SKM-1 treated with dmso at 0.1 percent for 144 hours (cell line): ENCODE results near the gene NCCRP1.
"Not testable (repeated sequence)": the region's sequence is repeated elsewhere in the genome, so short reads cannot be mapped to it uniquely, and the experiment has no call there.

Experiments used
- DNase-seq: peaks from one replicate; lab custom pipeline; 2025; ENCODE audit not compliant: unreplicated experiment; lab: John Stamatoyannopoulos, UW

The NCCRP1 gene

DNA sequence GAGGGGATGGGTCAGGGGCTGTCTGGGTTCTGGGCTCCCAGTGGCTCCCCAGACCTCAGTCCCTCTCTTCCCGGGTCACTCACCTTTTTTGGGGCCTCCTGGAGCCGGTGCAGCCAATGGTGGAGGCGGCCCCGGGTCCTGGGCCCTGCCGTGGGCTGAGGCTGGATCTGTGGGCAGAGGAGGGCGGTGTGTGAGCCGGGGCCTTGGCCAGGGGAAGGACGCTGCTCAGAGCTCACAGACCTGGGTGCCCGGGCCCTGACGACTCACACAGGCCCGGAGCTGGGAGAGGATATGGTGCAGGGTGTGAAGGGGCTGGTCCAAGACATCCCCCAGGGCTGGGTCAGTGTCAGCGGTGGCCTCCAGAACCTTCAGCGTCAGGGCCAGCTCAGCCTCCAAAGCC, 47.0 kb downstream of the NCCRP1 start:
- DNase-seq, result not testable (repeated sequence)

GRCh38 chr19:39244410-39245100, 47.8 kb downstream of the NCCRP1 start, which contains the start of gene IFNL3:
Gene IFNL3 (minus strand): TSS chr19:39245006. CDS start chr19:39244967, 39 bp downstream.
- DNase-seq, result not testable (repeated sequence)

GRCh38 chr19:39245166-39245565, 48.4 kb downstream of the NCCRP1 start:
- not testable (repeated sequence) for DNase-seq

DNA sequence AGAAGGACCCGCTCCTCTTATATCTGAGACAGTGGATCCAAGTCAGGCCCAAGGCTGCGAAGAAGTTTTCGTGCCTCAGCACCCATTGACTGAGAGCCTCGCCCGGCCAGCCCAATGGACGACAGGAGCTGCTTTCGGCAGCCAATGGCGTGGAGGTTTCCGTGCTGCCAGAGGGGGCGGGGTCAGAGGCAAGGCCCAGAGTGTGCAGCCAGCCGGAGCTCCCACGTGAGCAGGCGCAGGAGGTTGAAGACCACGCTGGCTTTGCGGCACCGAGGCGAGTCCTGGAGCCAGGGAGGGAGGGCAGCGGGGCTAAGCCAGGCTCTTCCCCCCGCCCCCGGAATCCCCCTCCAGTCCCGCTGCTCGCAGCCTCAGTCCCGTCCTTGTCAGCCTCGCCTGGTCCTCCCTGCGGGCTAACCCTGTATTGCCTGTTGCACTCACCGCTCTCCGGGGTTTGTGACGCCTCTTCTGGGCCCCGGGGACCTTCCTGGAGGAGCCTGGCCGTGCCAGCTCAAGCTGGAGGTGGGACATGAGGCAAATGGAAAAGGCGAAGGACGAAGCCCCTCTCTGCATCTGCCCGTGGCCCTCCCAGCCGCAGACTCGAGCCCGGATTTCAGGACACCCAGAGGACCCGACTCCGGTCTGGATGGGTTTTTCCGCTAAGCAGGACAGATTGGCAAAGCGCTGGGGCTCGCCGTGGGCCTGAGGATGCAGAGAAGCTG, 50.3 kb downstream of the NCCRP1 start:
- no peak for DNase-seq

- DNase-seq, result no peak
Measured at GRCh38 chr19:39247701-39248664, 51.2 kb downstream of the NCCRP1 start.

- no peak for DNase-seq
Measured at GRCh38 chr19:39248806-39249205, 52.0 kb downstream of the NCCRP1 start, which contains the start of gene IFNL4. Gene IFNL4 (minus strand): TSS chr19:39248856.

DNA sequence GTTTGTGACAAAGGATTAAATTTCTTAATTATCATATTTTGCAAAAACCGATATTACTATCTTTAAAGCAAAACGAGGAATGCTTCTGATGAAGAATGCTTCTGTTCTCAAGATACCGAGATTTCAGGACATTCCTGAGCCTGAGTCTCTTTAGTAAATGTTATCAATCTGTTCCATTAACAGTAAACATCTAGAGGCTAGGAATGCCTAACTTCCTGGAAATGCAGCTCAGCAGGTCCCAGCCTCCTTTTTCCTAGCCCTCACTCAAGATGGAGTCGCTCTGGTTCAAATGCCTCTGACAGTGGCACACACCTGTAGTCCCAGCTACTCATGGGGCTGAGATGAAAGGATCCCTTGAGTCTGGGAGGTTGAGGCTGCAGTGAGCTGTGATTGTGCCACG, 54.3 kb downstream of the NCCRP1 start:
- DNase-seq, result no peak
